GM18907 (cell line): ENCODE measurements around the gene ZNF444.

Experiments used
- ATAC-seq: cut with Tn5 transposase; IDR thresholded peaks from one replicate; pipeline ENCODE4 v1.9.1; 2021; ENCODE audit warnings: mild to moderate bottlenecking, moderate library complexity; ENCODE audit not compliant: unreplicated experiment

ZNF444 gene

GRCh38 chr19:56121180-56122167 is 19.6 kb upstream of the ZNF444 start, which contains the start of gene ZNF787:
ZNF787 (minus strand) TSS chr19:56121295; CDS start chr19:56103217, 18,078 bp downstream.
- ATAC-seq, result peak; percentile 85

GRCh38 chr19:56123266-56123891 is 17.7 kb upstream of the ZNF444 start:
- no peak for ATAC-seq

GRCh38 chr19:56124578-56124977 is 16.5 kb upstream of the ZNF444 start:
- ATAC-seq, result no peak

DNA sequence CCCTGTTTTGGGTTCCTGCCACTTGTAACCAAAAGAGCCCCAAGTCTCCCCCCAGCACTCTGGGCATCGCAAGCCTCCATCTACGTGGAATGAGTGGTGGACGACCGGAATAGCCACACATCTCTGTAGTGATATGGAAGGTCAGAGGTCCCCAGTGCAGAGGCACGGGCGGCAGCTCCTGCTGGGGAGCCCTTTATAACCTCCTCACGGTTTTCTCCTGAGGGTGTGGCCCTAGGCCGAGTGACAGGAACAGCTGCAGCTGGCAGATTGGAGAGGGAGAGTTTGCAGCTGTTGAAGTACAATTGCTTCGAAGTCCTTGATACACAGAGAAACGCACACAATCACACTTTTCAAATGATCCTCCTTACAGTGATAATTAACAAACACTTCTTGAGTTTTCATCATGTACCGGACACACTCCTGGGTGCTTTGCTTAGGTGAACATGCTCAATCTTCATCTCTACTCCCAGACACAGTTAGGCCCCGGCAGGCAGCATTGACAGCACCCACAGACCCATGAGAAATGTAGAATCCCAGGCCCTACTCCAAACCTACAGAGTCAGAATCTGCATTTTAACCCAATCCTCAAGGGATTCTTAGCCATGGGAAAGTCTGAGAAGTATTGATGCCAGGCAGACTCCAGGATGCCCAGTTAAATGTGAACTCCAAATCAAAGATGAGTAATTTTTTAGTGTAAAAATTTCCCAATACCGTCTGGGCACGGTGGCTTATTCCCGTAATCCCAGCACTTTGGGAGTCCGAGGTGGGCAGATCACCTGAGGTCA is 15.1 kb upstream of the ZNF444 start:
- no peak for ATAC-seq

DNA sequence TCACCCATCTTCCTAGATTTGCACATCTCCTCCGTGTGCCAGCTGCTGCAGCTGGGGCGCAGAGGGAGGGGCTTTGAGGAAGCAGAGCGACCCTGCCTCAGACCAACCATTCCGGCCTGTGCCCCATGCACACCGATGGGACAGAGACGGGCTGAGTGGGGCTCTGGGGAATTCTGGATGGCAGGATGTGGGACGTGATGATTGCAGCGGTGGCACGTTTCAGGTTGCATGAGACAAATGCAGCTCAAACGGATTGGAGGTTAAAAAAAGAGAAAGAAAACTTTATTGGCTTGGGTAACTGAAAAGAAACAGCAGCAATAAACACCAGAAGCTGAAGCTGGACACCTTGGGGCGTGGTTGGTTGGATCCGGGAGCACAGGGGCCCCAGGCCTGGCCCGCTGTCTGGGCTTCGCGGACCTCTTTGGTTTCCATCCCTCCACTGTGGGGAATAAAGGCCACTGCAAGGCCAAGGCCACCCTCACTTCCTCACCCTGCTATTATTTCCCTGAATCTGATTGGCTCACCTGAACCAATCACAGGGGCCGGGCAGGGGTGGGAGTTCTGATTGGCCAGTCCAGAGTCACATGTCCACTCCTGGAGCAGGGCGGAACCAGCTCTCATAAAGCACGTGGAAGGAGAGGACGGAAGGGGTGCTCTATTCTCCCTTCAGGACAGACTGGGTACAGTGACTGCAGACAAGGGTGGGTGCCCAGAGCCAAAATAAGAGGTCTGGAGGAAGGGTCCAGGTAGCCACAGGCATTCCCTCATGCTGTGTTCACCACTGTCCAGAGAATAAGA is 13.9 kb upstream of the ZNF444 start:
- no peak for ATAC-seq

DNA sequence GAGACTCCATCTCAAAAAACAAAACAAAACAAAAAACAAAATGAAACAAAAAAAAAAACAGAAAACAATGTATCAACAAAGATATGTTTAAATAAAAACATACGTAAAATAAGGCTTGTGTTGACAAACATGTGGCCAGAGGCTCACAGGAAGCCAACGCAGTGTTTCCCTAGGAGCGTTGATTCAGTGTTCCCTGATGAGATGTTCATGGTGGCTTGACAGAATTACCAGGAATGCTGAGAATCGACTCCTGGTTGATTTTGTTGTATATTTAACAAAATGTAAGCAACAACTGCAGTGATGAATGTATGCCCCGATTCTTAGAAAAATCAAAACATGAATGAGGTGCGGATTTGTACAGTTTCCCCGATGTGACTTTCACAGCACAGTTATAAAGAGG is 11.1 kb upstream of the ZNF444 start:
- no peak for ATAC-seq

GRCh38 chr19:56131651-56132050 is 9.4 kb upstream of the ZNF444 start:
- no peak for ATAC-seq

GRCh38 chr19:56132316-56132822 is 8.7 kb upstream of the ZNF444 start:
- ATAC-seq, result no peak

DNA sequence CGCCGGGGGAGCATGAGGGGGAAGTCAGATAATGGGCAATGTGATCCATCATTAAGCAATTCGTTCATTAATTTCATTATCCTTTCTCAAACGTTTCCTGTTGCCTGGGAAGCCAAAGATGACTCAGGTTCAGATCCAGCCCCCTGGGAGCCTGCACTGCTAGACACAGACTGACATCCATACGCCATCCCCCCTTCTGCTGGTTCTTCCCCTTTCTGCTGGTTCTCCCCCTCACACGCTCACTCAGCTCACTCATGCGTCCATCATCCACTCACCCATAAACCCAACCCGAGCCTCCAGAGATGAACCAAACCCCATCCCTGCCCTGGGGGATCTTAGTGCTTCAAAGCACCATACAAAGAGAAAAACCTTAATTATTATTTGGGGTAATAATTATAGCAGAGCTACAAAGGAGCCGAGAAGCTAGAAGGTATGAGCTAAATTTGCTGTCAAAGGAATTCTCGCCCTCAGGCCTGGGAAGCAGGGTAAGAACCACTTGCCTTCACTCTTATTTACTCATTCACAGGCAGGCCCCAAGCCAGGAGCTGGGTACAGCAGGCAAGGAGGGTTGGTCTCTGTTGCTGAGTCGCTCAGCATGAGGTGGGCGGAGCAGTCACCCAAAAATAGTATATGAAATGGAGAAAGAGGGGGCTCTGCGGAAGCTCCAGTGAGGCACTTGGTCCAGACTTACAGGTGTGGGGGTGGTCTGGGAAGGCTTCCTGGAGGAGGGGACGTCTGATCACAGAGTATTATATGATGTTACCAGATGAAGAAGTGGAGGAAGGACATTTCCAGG is 7.0 kb upstream of the ZNF444 start:
- peak; percentile 51 for ATAC-seq

GRCh38 chr19:56134654-56134921 is 6.5 kb upstream of the ZNF444 start:
- ATAC-seq, result no peak

DNA sequence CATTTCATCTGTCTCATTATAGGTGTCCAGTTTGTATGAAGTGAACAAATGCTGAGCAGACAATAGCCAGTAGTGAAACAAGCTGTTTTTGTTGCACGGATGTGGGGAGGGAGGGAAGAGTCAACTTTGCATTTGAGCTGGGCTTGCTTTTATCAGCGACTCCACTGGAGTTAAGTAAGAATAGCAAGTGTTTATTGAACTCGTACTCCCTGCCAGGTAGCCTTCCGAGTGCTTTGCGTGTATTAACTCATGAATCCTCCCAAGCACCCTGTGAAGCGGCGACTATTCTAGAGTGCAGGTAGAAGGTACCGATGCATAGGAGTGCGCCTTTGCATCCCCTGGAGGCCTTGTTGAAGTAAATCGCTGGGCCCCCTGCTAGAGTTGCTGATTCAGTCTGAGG is 4.7 kb upstream of the ZNF444 start:
- ATAC-seq, result no peak

DNA sequence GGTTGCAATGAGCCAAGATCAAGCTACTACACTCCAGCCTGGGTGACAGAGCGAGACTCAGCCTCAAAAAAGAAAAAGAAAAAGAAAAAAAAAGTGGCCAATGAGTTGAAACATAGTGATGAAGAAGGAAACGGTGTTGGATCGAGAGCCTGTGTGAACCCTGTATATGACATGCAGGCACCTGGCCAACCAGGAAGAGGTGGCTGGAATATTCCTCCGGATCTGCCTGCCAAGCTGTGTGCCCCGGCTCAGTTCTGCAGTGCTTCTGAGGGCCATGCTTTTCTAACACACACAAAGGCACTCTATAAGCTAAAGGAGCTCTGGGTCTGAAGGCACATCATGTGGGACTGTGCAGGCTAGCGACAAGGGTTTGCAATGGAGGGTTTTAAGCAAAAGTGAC is 3.7 kb upstream of the ZNF444 start:
- no peak for ATAC-seq

DNA sequence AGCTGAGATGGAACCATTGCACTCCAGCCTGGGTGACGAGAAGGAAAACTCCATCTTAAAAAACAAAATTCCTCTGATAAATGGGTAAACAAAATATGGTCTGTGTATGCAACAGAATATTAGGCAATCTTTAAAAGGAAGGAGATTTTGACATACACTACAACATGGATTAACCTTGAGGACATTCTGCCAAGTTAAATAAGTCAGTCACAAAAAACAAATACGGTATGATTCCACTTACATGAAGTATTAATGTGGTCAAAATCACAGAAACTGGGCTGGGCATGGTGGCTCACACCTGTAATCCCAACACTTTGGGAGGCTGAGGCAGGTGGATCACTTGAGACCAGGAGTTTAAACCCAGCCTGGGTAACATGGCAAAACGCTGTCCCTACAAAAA is 3.0 kb upstream of the ZNF444 start:
- ATAC-seq, result no peak

DNA sequence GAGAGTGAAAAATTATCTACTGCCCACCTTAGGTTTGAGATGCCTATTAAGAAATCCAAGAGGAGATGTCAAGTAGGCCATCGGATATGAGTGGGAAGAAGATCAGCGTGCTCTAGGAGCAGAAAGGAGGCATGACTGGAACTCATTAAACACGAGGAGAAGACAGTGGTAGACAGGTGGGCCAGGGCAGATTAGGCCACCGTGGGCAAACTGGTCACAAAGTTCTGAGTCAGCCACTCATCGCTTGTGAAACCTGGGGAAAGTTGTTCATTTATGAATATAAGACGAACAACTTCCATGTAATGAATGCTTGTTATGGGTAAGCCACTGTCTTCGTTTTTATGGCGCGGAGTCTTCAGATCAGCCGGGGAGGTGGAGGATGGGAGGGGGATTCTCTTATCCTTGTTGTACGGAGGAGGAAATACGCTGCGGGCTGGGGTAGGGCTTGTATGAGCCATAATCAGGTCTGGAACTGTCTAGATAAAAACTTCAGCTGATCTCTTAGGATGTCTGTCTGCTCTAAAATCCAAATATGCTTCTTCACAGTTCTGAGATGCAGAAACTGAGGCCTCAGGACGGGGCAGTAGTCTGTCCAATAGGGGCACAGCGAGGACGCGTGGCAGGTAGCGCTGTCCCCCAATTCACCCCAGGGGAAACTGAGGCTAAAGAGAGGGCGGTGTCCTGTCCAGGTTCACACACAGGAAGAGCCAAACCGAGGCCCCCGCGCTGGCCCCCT is 1.1 kb upstream of the ZNF444 start:
- ATAC-seq, result no peak

GRCh38 chr19:56141417-56141993 is 418 bp downstream of the ZNF444 start:
- no peak for ATAC-seq

DNA sequence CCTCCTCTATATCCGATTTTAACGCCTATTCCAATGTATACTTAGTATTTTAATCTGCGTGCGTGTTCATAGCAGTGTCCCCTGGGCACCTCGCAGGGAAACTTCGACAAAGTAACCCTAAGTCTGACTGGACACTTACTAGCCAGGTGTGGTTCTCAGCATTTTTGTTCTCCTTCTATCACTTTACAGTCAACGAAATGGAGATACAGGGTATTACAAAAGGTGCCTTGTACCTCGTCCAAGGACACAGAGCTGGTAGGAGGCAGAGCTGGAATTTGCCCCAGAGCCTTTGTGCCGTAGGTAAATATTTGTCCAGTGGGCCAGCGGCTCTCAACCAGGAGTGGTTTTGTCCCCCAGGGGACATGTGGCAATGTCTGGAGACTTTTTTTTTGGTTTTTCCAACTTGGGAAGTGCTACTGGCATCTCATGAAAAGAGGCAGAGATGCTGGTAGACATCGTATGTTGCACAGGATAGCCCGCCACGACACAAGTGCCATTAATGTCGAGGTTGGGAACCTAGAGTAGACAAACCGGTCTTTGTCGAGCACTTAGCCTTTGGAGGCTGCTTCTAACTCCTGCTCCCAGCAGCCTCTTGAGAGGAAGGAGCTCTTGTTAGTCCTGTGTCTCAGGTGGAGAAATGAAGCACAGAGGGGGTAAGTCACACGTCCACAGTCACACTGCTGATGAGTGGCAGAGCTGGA is 1.1 kb downstream of the ZNF444 start:
- no peak for ATAC-seq

GRCh38 chr19:56142897-56143434 is 1.9 kb downstream of the ZNF444 start:
- ATAC-seq, result no peak

DNA sequence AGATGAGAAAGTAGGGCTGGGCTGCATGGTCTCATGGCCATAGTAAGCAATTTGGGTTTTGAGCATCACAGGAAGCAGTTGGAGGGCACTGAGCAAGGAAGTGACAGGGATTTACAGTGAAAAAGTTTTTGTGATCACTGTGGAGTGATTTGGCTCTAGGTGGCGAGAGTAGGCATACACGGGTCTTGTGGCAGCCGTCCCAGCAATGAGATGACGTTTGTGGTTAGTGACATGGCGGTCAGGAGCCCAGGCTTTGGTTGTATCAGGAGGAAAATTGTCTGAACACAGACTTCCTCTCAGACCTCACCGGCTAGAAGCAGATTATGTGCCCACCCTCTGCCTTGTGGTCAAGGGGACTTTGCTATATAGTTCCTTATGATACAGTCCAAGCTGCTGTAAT is 3.3 kb downstream of the ZNF444 start:
- no peak for ATAC-seq
